Fibroblast of lung (primary cell): ENCODE measurements around the gene RPUSD3. TPM values are rescaled to one million over a fixed set of nuclear protein-coding genes. Genes with fewer than 3 reads are reported as not detected.

Source experiments
- DNase-seq, 2 donors: peaks; one replicate each; pipeline versions ENCODE4 v3.0.0 to v3.0.0-alpha.2; 2010; ENCODE audit warnings: low read depth in 2 of 2
- H2AFZ ChIP-seq: 2 replicates; pipeline ENCODE4 v1.5.1; 2012; ENCODE audit warnings: low read length, control low read depth, inconsistent platforms
- H3K27ac ChIP-seq: 2 replicates; pipeline ENCODE4 v1.5.1; 2011; ENCODE audit warnings: low read length, control low read depth; ENCODE audit not compliant: insufficient read depth
- H3K27me3 ChIP-seq: 2 replicates; pipeline ENCODE4 v1.5.1; 2011; ENCODE audit warnings: mild to moderate bottlenecking, low read length; ENCODE audit not compliant: control insufficient read depth, insufficient read depth
- H3K36me3 ChIP-seq: 2 replicates; pipeline ENCODE4 v1.5.1; 2011; ENCODE audit warnings: low read length; ENCODE audit not compliant: control insufficient read depth, insufficient read depth
- H3K4me1 ChIP-seq: 2 replicates; pipeline ENCODE4 v1.5.1; 2011; ENCODE audit warnings: low read length; ENCODE audit not compliant: control insufficient read depth, insufficient read depth; ENCODE audit errors: extremely low read depth
- H3K4me2 ChIP-seq: 2 replicates; pipeline ENCODE4 v1.5.1; 2011; ENCODE audit warnings: low read length, control low read depth; ENCODE audit not compliant: insufficient read depth; ENCODE audit errors: extremely low read depth
- H3K4me3 ChIP-seq, 4 experiments: fragments of 200-600 bp in 1 of 4; sonication (generic) in 1 of 4; replicated peaks in 1 of 4; 2 replicates each; pipeline ENCODE4 v1.5.1; 2011 to 2016; ENCODE audit warnings: low read length in 4 of 4, low read depth in 3 of 4, mild to moderate bottlenecking in 3 of 4, control low read depth in 2 of 4, inconsistent platforms in 1 of 4, mixed read lengths in 1 of 4; ENCODE audit not compliant: insufficient read depth in 1 of 4; ENCODE audit errors: control extremely low read depth in 1 of 4
- H3K79me2 ChIP-seq: 2 replicates; pipeline ENCODE4 v1.5.1; 2012; ENCODE audit warnings: mild to moderate bottlenecking, low read length, inconsistent platforms; ENCODE audit not compliant: control insufficient read depth, insufficient read depth
- H3K9ac ChIP-seq: 2 replicates; pipeline ENCODE4 v1.5.1; 2011; ENCODE audit warnings: mild to moderate bottlenecking, low read length, control low read depth; ENCODE audit not compliant: insufficient read depth
- H3K9me3 ChIP-seq: 2 replicates; pipeline ENCODE4 v1.5.1; 2012; ENCODE audit warnings: low read depth, low read length; ENCODE audit not compliant: control insufficient read depth, insufficient read depth
- H4K20me1 ChIP-seq: 2 replicates; pipeline ENCODE4 v1.5.1; 2011; ENCODE audit warnings: low read length; ENCODE audit not compliant: control insufficient read depth, insufficient read depth; ENCODE audit errors: extremely low read depth
- CTCF ChIP-seq, 2 donors: IDR thresholded peaks in 1 of 2; conservative IDR thresholded peaks in 1 of 2; 1 replicate in 1 of 2; 2 replicates in 1 of 2; pipeline ENCODE4 v1.5.1; 2011 to 2012; ENCODE audit warnings: low read length in 2 of 2, control low read depth in 1 of 2, inconsistent platforms in 1 of 2, low read depth in 1 of 2, mild to moderate bottlenecking in 1 of 2
- EZH2 ChIP-seq: IDR thresholded peaks from 2 replicates; pipeline ENCODE4 v1.5.1; 2012; ENCODE audit warnings: low read length, control low read depth, mild to moderate bottlenecking; ENCODE audit errors: missing control alignments
- polyA plus RNA-seq, 2 donors: library from polyadenylated mRNA; depleted of rRNA in 1 of 2; stranded (reverse) in 1 of 2; unstranded in 1 of 2; fragments of >200 nt; gene quantifications; 2 replicates each; pipeline ENCODE4 v1.2.1, GENCODE V29; 2011 to 2012; ENCODE audit warnings: missing spikeins in 1 of 2
- total RNA-seq: library from RNA; depleted of rRNA; stranded (reverse); fragments of >200 nt; gene quantifications from 2 replicates; pipeline ENCODE4 v1.2.1, GENCODE V29; 2014

The RPUSD3 gene
- total and polyA plus RNA-seq, 2 donors (not counting 1 experiment from before 2014, with no cell fraction given), result 17.3 to 22.1 TPM

GRCh38 chr3:9800529-9800928, 43.3 kb downstream of the RPUSD3 start:
- no peaks in the 10 kb centered on the region for H3K4me1 ChIP-seq
- H3K4me2 ChIP-seq, result no peak overlapping the region
- H3K27ac ChIP-seq, result no peak overlapping the region
- no peak for DNase-seq
- H3K9me3 ChIP-seq, result no peaks in the 10 kb centered on the region
- H3K4me3 ChIP-seq, result no peak overlapping the region
- H3K27me3 ChIP-seq, result no peaks in the 10 kb centered on the region
- H3K9ac ChIP-seq, result no peak overlapping the region
- TF ChIP-seq EZH2 (no peak), CTCF (conservative IDR thresholded peaks at IDR 0.05 in 1 of 2, IDR thresholded peaks at IDR 0.05 in 1 of 2; ENCODE audit: low read depth in 1 of 2, low read length in 2 of 2) (peak in 1 of 2 donors; percentile 29)
- peaks cover 32% of the 10 kb centered on the region for H3K36me3 ChIP-seq
- no peak overlapping the region for H2AFZ ChIP-seq
- H3K79me2 ChIP-seq, result peaks cover 21% of the 10 kb centered on the region
- no peaks in the 10 kb centered on the region for H4K20me1 ChIP-seq

GRCh38 chr3:9797196-9797945, 46.4 kb downstream of the RPUSD3 start:
- Histone ChIP-seq H3K4me1 (peaks cover 3% of the 10 kb centered on the region), H3K4me3 (no peak overlapping the region), H2AFZ (no peak overlapping the region), H3K27me3 (no peaks in the 10 kb centered on the region), H3K36me3 (peaks cover 18% of the 10 kb centered on the region), H4K20me1 (no peaks in the 10 kb centered on the region), H3K27ac (no peak overlapping the region), H3K9ac (no peak overlapping the region), H3K9me3 (no peaks in the 10 kb centered on the region), H3K4me2 (no peak overlapping the region), H3K79me2 (peaks cover 46% of the 10 kb centered on the region)
- TF ChIP-seq EZH2 (no peak), CTCF (conservative IDR thresholded peaks at IDR 0.05 in 1 of 2, IDR thresholded peaks at IDR 0.05 in 1 of 2; ENCODE audit: low read depth in 1 of 2, low read length in 2 of 2) (no peak)
- no peak for DNase-seq

- no peak for TF ChIP-seq EZH2
- TF ChIP-seq CTCF (conservative IDR thresholded peaks at IDR 0.05 in 1 of 2, IDR thresholded peaks at IDR 0.05 in 1 of 2; ENCODE audit: low read depth in 1 of 2, low read length in 2 of 2), result no peak
- no peak overlapping the region for H3K27ac ChIP-seq
- no peaks in the 10 kb centered on the region for H3K27me3 ChIP-seq
- H2AFZ ChIP-seq, result no peak overlapping the region
- no peaks in the 10 kb centered on the region for H4K20me1 ChIP-seq
- H3K4me2 ChIP-seq, result no peak overlapping the region
- no peak overlapping the region for H3K9ac ChIP-seq
- peaks cover 53% of the 10 kb centered on the region for H3K79me2 ChIP-seq
- H3K9me3 ChIP-seq, result no peaks in the 10 kb centered on the region
- DNase-seq, result no peak
- H3K4me1 ChIP-seq, result peaks cover 3% of the 10 kb centered on the region
- H3K36me3 ChIP-seq, result peaks cover 18% of the 10 kb centered on the region
- no peak overlapping the region for H3K4me3 ChIP-seq
Observed at GRCh38 chr3:9795207-9795606, 48.6 kb downstream of the RPUSD3 start.
